NCI-H748 (cell line): ENCODE results near the gene COL18A1.
A peak's percentile ranks its signal among the peaks of the same experiment; 100 is the strongest.

Experiments
- DNase-seq: peaks from one replicate; lab custom pipeline; 2025; ENCODE audit not compliant: unreplicated experiment; lab: John Stamatoyannopoulos, UW

The COL18A1 gene

GRCh38 chr21:45412491-45412890, 7.5 kb downstream of the COL18A1 start:
- no peak for DNase-seq

GRCh38 chr21:45412909-45413611, 8.1 kb downstream of the COL18A1 start:
- no peak for DNase-seq

- DNase-seq: no peak
Observed at GRCh38 chr21:45413922-45414321, 9.0 kb downstream of the COL18A1 start.

- no peak for DNase-seq
Observed at GRCh38 chr21:45414396-45415187, 9.6 kb downstream of the COL18A1 start.

GRCh38 chr21:45415188-45415942, 10.4 kb downstream of the COL18A1 start:
- no peak for DNase-seq

- no peak for DNase-seq
Observed at GRCh38 chr21:45415943-45416611, 11.1 kb downstream of the COL18A1 start.

- DNase-seq: no peak
Observed at GRCh38 chr21:45416620-45417019, 11.7 kb downstream of the COL18A1 start.

- DNase-seq: no peak
Observed at GRCh38 chr21:45417256-45417950, 12.4 kb downstream of the COL18A1 start.

- no peak for DNase-seq
Observed at GRCh38 chr21:45417951-45418300, 13.0 kb downstream of the COL18A1 start.

- DNase-seq: no peak
Observed at GRCh38 chr21:45418301-45419071, 13.5 kb downstream of the COL18A1 start.

- no peak for DNase-seq
Observed at GRCh38 chr21:45419162-45419561, 14.2 kb downstream of the COL18A1 start.

- DNase-seq: peak; percentile 29
Observed at GRCh38 chr21:45420061-45421041, 15.4 kb downstream of the COL18A1 start.

- DNase-seq: peak; percentile 20
Observed at GRCh38 chr21:45421071-45421845, 16.3 kb downstream of the COL18A1 start.

- DNase-seq: no peak
Observed at GRCh38 chr21:45421846-45422775, 17.1 kb downstream of the COL18A1 start.

- DNase-seq: no peak
Observed at GRCh38 chr21:45423201-45423955, 18.4 kb downstream of the COL18A1 start.
